Suprapubic skin (tissue), 3 donors: ENCODE measurements around the gene STXBP4.

ENCODE experiments used
- POLR2AphosphoS5 ChIP-seq, 3 donors: sonication (generic); formaldehyde crosslinking; IDR thresholded peaks; one replicate each; pipeline ENCODE4 v1.6.1; 2017; ENCODE audit warnings: antibody characterized with exemption in 3 of 3
- TF ChIP-seq, protein P1 (sequence below), 2 donors: fragments of 200-600 bp in 1 of 2; fragments of 450-650 bp in 1 of 2; sonication (generic) in 1 of 2; IDR thresholded peaks; one replicate each; pipeline ENCODE4 v1.5.1; 2016 to 2019; ENCODE audit warnings: antibody characterized with exemption in 2 of 2, mild to moderate bottlenecking in 1 of 2, moderate library complexity in 1 of 2

DNA sequence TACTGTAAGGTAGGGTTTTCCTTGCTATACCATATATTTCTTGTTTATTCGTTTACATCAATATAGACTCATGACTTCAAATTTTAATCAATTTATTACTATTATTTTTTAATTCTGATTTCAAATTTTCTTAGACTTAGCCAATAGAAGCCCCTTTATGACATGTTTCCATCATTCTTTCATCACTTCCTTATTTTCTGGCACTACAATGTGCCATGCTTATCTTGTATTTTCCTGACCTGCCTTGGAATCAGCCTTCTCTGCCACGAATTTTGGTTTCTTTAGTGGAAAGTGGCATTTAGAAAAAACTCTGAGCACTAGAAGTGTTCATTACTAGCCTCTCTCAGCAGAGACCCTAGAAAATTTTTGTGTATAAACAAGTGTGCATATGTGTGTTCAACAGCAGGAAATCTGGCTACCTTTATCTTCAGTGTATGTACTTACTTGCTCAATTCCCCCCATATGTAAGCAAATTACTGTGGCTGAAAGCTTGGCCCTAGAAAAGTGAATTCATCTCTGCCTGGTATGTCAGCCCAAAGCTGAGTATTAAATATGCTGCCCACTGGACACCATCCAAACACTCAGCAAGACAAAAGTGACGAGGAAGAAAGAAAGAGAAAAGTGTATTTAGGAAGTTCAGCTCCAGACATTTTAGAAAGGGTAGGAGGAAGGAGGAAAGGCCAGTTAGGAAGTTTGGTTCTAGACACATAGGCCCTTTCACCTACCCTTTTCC, 4.0 kb downstream of the STXBP4 start:
- TF ChIP-seq POLR2AphosphoS5 (IDR thresholded peaks at IDR 0.05): no peak
- TF ChIP-seq, protein P1, sequence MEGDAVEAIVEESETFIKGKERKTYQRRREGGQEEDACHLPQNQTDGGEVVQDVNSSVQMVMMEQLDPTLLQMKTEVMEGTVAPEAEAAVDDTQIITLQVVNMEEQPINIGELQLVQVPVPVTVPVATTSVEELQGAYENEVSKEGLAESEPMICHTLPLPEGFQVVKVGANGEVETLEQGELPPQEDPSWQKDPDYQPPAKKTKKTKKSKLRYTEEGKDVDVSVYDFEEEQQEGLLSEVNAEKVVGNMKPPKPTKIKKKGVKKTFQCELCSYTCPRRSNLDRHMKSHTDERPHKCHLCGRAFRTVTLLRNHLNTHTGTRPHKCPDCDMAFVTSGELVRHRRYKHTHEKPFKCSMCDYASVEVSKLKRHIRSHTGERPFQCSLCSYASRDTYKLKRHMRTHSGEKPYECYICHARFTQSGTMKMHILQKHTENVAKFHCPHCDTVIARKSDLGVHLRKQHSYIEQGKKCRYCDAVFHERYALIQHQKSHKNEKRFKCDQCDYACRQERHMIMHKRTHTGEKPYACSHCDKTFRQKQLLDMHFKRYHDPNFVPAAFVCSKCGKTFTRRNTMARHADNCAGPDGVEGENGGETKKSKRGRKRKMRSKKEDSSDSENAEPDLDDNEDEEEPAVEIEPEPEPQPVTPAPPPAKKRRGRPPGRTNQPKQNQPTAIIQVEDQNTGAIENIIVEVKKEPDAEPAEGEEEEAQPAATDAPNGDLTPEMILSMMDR (IDR thresholded peaks at IDR 0.05): no peak
